ENCODE data around the gene PHF8.
A peak's percentile ranks its signal among the peaks of the same experiment; 100 is the strongest.

Gene PHF8

GRCh38 chrX:54048412-54048811 lies 4.1 kb upstream of the PHF8 start:
- TF ChIP-seq CTCF (conservative IDR thresholded peaks at IDR 0.05; ENCODE audit: low read length), result no peak
- H3K4me3 ChIP-seq (ENCODE audit: low read length), result no peak overlapping the region
- DNase-seq (ENCODE audit: low read depth), result no peak

GRCh38 chrX:54045563-54046228 lies 1.4 kb upstream of the PHF8 start:
- no peak for TF ChIP-seq CTCF (conservative IDR thresholded peaks at IDR 0.05; ENCODE audit: low read length)
- DNase-seq (ENCODE audit: low read depth), result no peak
- no peak overlapping the region for H3K4me3 ChIP-seq (ENCODE audit: low read length)

- H3K4me3 ChIP-seq (ENCODE audit: low read length), result peak overlapping the region; percentile 65
- no peak for TF ChIP-seq CTCF (conservative IDR thresholded peaks at IDR 0.05; ENCODE audit: low read length)
- DNase-seq (ENCODE audit: low read depth), result no peak
These were observed 635 bp upstream of the PHF8 start for GRCh38 chrX:54044877-54045338.

- TF ChIP-seq CTCF (conservative IDR thresholded peaks at IDR 0.05; ENCODE audit: low read length), result no peak
- H3K4me3 ChIP-seq (ENCODE audit: low read length), result peak overlapping the region; percentile 73
- peak; percentile 25 for DNase-seq (ENCODE audit: low read depth)
These were observed 640 bp downstream of the PHF8 start for GRCh38 chrX:54043541-54044125.

GRCh38 chrX:54043056-54043455 lies 1.2 kb downstream of the PHF8 start:
- DNase-seq (ENCODE audit: low read depth), result no peak
- H3K4me3 ChIP-seq (ENCODE audit: low read length), result peak overlapping the region; percentile 73
- no peak; the same call in 1 of the 2 replicates for TF ChIP-seq CTCF (conservative IDR thresholded peaks at IDR 0.05; ENCODE audit: low read length)

GRCh38 chrX:54042609-54043021 lies 1.7 kb downstream of the PHF8 start:
- peak; percentile 40 for TF ChIP-seq CTCF (conservative IDR thresholded peaks at IDR 0.05; ENCODE audit: low read length)
- DNase-seq (ENCODE audit: low read depth), result peak; percentile 55
- H3K4me3 ChIP-seq (ENCODE audit: low read length), result peak overlapping the region; percentile 73

GRCh38 chrX:54030329-54030728 lies 13.9 kb downstream of the PHF8 start:
- H3K4me3 ChIP-seq (ENCODE audit: low read length), result no peak overlapping the region
- DNase-seq (ENCODE audit: low read depth), result no peak
- TF ChIP-seq CTCF (conservative IDR thresholded peaks at IDR 0.05; ENCODE audit: low read length), result no peak
